RKO (cell line): Measurements from ENCODE around the gene EXD2.
"Not testable (repeated sequence)": the region's sequence is repeated elsewhere in the genome, so short reads cannot be mapped to it uniquely, and the experiment has no call there.

Experiments
- DNase-seq: peaks from one replicate; pipeline ENCODE4 v3.0.0-alpha.2; 2016; ENCODE audit warnings: low spot score

EXD2 gene, protein sequence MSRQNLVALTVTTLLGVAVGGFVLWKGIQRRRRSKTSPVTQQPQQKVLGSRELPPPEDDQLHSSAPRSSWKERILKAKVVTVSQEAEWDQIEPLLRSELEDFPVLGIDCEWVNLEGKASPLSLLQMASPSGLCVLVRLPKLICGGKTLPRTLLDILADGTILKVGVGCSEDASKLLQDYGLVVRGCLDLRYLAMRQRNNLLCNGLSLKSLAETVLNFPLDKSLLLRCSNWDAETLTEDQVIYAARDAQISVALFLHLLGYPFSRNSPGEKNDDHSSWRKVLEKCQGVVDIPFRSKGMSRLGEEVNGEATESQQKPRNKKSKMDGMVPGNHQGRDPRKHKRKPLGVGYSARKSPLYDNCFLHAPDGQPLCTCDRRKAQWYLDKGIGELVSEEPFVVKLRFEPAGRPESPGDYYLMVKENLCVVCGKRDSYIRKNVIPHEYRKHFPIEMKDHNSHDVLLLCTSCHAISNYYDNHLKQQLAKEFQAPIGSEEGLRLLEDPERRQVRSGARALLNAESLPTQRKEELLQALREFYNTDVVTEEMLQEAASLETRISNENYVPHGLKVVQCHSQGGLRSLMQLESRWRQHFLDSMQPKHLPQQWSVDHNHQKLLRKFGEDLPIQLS

GRCh38 chr14:69191340-69192111 lies at the start of gene EXD2:
Gene EXD2 (plus strand): TSS chr14:69191498. CDS start chr14:69209471, 17,973 bp downstream.
- peak; percentile 88 for DNase-seq

DNA sequence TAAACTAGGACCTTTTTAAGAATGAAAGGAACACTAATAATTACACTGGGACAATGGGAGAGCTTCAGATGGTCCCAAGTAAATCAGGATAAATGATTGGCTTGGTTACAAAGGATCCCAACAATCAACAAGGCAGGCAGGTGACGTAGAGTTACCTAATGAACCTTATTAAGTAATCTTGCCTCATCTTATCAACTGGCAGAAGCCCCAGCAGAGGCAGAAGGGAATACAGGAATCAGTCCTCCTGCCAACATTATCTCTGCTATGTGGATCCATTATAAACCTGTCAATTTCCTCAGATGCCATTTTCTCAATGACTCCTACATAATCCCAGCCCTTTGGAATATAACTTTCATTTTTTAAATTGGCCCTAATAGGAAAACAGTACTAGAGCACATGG lies 49.7 kb upstream of the EXD2 start:
- DNase-seq, result no peak

GRCh38 chr14:69142101-69142500 lies 49.2 kb upstream of the EXD2 start:
- no peak for DNase-seq

DNA sequence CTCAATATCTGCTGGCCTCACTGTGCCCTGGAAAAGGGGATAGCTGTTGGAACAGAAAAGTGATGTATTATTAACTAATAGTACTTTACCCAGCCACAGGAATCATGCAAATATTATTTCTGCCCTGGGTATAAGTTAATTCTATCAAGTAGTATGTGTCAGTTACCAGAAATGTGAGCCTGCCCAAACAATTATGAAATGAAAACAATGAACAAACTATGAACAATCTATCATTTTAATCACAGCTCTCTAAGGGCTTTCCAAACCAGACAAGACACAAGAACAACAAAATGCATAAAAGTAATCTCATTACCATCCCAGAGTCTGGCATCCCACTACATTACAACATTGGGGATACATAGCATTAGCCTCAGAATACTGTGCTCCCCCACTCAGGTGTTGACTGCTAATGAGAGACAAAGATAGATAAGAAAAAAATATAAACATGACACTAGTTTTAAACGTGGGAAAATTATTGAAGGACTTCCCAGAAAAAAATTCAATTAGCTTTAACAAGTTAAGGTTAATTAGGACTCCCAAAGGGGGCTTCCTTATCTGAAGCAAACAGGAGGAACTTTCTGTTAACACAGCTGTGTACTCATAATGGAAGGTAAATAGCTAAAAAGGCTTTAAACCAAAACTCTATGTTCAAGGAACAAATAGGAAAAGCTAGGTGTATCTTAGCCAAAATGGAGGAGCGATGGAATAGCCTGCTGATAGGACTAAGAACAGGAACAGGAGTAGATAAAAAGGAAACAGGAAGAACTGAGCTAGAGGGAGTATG lies 41.6 kb upstream of the EXD2 start:
- no peak for DNase-seq

- DNase-seq, result peak; percentile 81
Measured at GRCh38 chr14:69151458-69152180, 39.7 kb upstream of the EXD2 start.

DNA sequence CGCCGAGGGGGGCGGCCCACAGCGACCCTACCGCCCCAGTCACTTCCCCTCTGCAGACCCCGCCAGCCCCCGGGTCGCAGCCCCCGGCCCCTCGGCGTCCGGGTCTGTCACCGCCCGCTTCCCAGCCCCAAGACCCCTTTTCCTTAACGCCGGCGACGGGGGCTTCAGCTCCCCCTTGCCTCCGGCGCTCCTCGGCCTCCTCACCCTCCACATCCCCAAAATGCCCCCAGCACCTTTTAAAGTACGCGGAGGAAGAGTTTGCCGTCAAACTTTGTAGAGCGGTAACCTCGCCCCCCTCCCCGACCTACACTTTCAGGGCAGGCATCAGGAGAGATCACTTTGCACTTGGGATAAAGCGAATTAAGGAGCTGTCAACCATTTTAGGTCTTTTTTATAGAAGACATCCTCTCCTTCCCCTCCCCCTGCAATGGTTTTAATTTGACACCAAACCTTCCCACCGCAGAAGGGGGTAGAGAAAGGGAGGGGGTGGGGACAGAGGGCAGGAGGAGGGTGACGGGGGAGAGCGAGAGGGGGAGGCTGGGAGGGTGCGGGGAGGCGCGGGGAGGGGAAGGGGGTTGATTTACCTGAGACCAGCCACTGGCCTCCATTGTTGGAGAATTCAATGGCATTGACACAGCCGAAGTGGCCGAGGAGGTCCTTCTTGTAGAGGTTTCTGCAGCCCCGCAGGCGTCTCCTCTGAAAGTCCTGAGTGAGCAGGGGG lies 39.0 kb upstream of the EXD2 start:
- DNase-seq, result peak; percentile 51

DNA sequence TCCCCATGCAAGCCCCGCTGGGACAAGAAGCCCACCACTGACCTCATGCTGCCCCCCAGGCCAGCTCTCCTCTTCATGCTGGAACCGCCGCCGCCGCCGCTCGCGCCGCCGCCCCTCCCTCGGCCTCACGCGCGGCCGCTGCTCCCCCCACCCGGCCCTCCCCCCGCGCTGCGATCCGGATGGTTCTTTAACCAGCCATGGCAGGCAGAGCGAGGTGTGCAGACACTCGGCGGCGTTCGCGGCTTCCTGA lies 38.5 kb upstream of the EXD2 start, which contains the start of gene DCAF5:
Gene DCAF5, minus strand, starts transcription at position 218 of the 250 bp plus-strand sequence. Its CDS starts 141 bp downstream, at position 77.
- DNase-seq, result no peak

DNA sequence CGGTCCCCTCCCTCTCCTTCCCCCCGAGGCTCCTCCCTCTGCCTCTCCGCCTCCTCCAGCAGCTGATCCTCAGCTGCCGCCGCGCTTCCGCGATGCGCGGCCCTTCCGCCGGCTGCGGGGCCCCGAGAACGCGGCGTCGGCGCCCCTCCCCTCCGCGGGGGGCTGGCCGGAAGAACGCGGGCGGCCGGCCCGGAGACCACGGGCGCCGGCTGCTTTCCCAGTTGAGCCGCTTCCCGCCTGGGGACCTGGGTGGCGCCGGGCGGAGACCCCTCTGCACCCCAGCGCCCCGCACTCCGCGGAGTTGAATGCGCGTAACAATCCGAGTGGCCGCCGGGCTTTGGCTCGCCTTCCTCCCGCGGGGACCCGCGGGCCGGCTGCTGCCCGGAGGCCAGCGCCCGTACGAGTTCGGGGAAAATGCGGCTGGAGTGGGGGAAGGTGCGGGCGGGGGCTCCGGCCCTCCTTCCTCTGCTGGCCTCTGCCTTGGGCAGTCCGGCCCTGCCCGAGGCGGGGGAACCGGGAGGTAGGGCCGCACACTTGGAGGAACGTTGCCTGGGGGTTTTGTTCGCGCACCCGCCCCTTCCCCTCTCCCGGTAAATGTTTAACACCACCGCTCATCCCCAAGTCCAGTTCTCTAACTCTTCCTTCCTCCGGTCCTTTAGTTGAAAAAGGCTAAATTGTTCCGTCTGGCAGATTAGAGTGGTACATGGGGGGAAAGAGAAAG lies 38.0 kb upstream of the EXD2 start:
- peak; percentile 93 for DNase-seq

GRCh38 chr14:69153873-69154270 lies 37.4 kb upstream of the EXD2 start:
- DNase-seq, result peak; percentile 63

DNA sequence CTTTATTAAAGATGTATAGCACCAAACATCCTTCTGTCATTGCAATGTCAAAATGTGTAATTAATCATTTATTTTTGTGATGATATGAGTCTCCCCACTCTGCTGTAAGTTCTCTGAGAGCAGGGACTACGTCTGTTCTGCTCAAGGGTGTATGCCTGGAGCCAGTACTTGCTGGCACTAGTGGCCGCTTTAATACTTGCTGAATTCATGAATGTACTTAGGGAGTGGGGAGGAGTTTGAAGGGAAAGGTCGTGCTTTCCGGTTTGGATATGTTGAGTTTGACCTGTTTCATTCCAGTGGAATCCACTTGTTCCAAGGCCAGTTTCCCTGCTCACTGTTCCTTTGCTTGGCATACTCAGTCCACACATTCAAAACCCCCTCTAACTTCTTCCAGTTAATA lies 36.5 kb upstream of the EXD2 start:
- DNase-seq, result peak; percentile 41

- DNase-seq, result no peak
Measured at GRCh38 chr14:69156224-69156623, 35.1 kb upstream of the EXD2 start.

- DNase-seq, result no peak
Measured at GRCh38 chr14:69161590-69161989, 29.7 kb upstream of the EXD2 start.

DNA sequence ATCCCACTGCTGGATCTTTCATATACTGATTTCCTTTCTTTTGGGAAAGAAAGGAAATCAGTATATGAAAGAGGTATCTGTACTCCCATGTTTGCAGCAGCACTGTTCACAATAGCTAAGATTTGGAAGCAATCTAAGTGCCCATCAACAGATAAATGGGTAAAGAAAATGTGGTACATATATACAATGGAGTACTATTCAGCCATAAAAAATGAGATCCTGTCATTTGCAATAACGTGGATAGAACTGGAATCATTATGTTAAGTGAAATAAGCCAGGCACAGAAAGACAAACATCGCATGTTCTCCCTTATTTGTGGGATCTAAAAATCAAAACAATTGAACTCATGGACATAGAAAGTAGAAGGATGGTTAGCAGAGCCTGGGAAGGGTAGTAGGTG lies 25.5 kb upstream of the EXD2 start:
- DNase-seq, result not testable (repeated sequence)

DNA sequence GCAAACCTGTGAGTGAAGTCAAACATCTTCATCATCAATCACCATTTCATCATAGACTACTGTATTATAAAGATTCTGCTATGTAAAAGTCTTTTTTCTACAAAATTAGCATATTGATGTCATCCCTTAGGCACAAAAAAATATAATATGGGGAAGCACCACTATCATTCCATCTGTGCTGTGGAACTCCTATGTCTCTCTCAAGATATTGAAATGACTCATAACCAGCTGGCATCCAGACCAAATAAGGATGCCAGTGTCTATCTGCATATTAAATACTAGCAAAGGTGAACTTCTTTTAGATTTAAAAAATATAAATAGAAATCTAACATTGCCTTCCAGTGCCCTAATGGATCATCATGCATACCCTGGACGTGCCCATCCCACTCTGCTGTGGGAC lies 20.5 kb upstream of the EXD2 start:
- DNase-seq, result no peak

DNA sequence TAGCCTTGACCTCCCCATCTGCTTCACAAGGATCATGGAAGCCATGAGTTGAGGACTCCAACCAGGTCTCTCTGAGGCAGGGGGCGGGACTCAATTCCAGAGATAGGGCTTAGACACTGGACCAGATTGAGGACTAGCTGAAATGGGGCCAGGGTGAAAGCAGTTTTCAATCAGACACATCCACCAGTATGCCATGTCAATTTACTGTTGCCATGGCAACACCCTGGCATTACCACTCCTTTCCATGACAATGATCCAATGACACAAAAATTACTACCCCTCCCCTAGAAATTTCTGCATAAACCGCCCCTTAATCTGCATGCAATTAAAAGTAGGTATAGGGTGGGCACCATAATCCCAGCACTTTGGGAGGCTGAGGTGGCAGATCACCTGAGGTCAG lies 19.7 kb upstream of the EXD2 start:
- no peak for DNase-seq

DNA sequence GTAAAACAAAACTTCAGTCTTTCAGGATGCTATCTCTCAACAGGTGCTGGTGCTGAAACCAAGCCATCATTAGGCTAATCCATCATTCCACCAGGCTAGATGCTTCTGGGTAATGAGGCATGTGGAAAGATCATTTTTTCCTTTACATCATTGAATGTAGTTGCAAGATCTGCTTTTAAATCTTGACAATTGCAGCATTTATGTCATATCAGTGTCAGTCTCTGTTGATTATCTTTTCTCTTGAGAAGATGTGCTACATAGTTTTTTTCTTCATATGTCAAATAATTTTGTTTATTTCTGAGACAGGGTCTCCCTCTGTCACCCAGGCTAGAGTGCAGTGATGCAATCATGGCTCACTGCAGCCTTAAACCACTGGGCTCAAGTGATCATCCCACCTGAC lies 16.2 kb upstream of the EXD2 start:
- no peak for DNase-seq

DNA sequence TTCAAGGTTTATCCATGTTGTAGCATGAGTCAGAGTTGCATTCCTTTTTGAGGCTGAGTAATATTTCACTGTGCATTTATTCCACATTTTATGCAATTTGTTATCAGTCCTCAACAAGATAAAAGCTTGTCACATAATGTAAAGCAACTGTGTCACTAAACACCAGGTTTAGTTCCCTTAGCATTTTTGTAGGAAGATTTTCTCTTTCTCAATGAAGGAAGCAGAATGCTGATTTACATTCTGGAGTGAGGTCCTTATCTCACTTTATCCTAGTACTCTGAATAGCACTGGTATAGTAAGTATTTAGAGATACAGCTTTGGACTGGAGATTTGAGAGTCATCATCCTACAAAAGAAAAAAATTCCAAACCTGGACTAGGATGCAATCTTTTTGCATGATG lies 9.8 kb upstream of the EXD2 start:
- DNase-seq, result no peak

DNA sequence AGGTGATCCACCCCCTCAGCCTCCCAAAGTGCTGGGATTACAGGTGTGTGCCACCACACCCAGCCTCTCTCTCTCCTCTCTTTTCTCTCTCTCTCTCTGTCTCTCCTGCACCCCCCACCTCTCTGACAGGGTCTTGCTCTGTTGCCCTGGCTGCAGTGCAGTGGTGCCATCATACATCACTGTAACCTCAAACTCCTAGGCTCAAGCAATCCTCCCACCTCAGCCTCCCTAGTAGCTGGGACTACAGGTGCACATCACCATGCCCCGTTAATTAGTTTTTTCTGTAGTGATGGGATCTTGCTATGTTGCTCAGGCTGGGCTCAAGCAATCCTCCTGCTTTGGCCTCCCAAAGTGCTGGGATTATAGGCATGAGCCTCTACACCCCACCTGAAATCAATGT lies 8.7 kb upstream of the EXD2 start:
- DNase-seq, result not testable (repeated sequence)

DNA sequence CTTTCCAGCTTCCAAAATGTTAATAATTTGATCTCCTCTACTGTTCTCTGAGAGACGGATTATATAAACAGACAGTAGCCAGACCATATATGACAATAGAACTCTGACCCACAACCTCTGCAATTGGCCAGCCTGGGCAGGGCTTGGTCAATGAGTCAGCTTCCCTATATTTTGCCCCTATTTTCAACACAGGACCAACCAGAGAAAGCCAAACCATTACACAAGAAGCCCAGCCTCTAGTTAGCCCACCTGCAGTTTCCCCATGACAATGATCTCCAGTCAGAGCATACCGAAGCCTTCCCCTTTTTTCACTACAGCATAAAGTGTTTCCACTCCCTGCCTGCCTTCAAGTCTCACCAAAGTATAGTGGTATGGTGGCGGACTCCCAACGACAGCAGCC lies 7.6 kb upstream of the EXD2 start:
- DNase-seq, result no peak

GRCh38 chr14:69190191-69190590 lies 1.1 kb upstream of the EXD2 start:
- no peak for DNase-seq
